ENCODE results near the gene VARS2.
"Not testable (repeated sequence)": the region's sequence is repeated elsewhere in the genome, so short reads cannot be mapped to it uniquely, and the experiment has no call there.

The VARS2 gene

DNA sequence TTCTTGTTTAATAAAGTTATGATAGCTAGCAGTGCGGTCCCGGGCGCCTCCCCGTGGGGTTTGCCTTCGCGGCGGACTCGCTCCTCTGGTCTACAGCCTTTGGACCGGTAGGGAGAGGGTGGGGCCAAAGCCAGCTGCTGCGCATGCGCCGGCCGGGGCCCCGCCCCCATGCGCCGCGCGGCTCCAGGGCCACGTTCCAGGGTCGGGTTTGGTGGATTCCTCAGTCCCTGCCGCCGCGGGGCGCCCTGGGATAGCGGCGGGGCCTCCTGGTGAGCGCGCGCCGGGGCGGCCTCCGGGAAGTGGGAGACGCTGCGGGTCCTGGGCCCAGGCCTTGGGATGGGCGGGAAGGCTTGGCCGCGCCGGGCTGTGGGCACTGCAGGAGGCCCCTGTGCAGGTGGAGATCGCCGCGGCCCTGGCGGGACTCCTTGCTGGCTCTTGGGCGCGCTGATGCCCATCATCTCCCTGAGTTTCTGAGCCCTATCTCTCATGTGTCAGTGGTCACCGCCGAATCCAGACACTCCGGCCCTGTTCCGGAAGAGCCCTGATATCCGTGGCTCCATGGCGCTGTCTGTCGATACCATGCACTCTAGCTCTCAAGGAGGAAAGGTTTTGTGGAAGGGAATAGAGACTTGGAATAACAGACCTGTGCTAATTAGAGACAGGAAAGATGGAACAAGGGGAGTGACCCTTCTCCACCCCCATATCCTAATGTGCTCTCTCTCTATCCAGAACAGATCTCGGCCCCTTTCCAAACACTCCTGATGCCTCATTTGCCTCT is at the start of gene VARS2:
TSS of gene VARS2 (plus strand) at position 163 of the 778 bp plus-strand sequence. CDS start at position 762, 599 bp downstream.
- DNase-seq: peak; percentile 64

DNA sequence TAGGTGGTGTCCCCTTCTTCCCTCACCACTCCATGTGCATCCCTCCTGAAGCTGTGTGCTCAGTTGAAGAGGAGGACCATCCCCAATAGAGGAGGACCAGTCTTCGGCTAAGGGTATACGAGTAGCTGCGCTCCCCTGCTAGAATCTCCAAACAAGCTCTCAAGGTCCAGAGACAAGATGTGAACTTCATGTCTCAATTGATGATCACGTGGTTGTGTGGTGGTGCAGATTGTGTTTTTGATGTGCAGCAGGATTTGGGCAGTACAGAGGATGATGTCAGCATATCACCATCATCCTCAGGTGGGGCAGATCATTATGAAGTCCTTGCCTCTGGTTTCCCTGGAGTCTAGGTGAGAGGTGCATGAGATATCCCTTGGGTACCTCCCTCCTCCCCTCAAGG is 49.7 kb upstream of the VARS2 start:
- no peak for DNase-seq

DNA sequence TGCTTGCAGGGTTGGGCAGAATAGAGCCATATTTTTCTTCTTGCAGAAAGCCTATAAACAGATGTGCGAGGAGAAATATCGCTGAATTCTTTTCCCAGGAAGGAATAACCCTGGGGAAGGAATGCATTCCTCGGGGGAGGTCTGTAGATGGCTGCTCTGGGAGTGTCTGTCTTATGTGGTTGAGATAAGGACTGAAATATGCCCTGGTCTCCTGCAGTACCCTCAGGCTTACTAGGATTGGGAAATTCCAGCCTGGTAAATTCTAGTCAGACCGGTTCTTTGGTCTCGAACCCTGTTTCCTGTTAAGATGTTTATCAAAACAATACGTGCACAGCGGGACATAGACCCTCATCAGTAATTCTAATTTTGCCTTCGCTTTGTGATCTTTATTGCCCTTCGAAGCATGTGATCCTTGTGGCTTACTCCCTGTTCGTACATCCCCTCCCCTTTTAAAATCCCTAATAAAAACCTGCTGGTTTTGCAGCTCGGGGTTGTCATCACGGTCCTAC is 44.7 kb upstream of the VARS2 start:
- DNase-seq: not testable (repeated sequence)

DNA sequence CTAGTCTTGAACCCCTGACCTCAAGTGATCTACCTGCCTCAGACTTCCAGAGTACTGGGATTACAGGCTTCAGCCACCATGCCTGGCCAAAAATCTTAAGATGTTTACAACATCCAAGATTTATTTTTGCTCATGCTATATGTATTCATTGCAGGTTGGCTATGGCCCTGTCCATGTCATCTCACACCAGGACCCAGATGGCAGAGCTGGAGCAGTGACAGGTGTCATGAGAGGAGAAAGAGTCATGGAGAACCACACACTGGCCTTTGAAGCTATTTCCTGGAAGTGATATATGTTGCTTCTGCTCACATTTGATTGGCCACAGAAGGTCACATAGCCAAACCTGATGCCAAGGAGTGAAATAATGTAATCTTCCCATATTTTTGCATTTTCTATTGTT is 43.5 kb upstream of the VARS2 start:
- no peak for DNase-seq

DNA sequence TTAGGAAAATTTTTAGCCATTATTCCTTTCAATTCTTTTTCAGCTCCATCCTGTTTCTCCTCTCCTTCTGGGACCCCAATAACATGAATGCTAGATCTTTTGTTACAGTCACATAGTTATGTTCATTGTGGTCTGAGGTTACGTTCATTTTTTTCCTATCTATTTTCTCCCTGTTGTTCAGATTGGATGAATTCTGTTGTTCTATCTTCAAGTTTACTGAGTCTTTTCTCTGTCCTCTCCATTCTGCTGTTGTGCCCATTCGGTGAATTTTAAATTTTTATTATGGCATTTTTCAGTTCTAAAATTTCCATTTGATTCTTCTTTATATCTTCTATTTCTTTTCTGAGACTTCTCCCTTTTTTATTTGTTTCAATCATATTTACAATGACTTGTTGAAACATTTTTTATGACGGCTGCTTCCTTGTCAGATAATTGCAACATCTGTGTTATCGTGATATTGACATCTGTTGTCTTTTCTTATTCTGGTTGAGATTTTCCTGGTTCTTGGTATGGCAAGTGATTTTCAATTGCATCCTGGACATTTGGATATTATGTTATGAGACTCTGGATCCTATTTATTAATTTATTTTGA is 42.4 kb upstream of the VARS2 start:
- DNase-seq: no peak

DNA sequence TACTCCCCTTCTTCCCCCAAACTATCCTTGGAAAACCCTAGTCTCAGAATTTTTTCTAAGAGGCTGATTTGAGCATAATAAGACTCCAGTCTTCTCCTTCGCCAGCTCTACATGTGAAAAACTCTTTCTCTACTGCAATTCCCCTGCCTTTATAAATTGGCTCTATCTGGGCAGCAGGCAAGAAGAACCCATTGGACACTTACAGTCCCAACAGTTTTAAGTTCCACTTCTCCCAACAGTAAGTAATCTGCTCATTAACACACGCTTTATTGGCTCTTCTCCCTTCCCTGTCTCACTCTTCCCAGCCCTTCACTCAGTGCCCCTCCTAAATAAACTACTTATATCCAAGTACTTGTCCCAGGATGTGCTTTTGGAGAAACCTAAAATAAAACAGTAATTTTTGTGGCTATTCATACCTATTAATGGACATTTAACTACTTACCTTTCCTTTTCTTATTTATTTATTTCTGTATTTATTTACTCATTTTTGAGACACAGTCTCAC is 40.8 kb upstream of the VARS2 start:
- no peak for DNase-seq

DNA sequence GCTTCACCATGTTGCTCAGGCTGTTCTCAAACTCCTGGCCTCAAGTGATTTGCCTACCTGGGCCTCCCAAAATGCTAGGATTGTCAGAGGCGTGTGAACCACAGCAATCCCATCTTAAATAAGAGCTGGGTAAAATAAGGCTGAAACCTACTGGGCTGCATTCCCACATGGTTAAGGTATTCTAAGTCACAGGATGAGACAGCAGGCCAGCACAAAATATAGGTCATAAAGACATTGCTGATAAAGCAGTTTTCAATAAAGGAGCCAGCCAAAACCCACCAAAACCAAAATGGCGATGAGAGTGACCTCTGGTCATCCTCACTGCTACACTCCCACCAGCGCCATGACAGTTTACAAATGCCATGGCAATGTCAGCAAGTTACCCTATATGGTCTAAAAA is 40.2 kb upstream of the VARS2 start:
- DNase-seq: not testable (repeated sequence)

DNA sequence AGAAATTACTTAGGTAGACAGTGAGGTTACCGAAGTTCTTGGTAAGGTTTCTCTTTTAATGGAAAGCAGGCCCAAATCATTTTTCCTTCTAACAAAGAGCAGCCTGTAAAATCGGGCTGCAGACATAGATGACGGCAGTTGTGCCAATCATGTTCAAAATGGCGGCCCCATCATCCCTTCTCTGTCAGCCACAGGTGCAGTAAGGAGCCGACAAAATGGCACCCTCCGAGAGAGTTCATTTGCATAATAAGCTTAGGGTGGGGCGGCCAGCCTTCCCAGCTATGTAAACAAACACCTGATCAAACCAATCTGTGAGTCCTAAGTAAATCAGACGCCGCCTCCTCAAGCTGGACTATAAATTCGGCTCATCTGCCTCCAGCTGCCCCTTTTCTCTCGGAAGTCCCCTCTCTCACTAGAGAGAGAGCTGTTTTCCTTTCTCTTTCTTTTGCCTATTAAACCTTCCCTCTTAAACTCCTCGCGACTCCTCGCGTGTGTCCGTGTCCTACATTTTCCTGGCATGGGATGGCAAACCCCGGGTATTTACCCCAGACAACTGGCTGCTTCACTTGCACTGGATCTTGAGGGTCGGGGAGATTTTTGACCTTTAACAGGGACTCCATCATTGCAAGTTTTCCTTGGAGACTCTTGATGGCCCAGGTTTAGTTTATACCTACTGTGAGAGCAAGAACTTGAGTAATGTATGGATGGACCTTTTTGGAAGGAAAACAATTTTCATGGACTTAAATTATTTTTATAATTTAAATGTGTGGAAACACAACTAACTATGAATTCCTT is 38.6 kb upstream of the VARS2 start:
- peak; percentile 82 for DNase-seq

DNA sequence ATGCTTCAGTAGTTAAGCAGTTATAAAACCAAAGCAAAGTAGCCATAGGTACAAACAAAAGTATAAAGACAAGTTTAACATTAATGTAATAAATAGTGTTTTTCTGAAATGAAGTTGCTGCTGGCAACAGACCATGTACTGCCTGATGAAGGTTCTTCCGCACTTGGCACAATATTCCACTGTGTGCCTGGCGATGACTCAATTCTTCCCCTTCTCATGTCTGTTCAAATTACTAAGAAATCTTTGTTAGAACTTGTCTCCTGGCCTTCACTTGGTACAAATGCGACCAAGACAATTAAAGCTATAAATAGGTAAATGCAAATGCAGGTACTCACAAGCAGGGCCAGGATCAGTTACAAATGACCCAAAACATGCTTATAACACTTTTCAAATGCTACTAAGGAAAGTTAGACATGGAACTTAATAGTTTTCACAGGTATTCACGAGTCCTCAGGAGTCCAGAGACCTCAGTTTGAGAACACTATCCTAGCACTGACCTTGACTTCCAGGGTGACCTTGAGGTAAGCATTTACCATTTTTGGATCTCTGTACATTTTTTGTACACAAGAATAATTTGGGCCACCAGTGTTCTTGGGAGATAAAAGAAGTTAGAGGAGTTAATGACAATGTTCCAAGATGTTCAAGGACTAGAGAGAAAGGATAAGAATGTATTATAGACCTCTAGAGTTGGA is 37.9 kb upstream of the VARS2 start:
- peak; percentile 16 for DNase-seq

DNA sequence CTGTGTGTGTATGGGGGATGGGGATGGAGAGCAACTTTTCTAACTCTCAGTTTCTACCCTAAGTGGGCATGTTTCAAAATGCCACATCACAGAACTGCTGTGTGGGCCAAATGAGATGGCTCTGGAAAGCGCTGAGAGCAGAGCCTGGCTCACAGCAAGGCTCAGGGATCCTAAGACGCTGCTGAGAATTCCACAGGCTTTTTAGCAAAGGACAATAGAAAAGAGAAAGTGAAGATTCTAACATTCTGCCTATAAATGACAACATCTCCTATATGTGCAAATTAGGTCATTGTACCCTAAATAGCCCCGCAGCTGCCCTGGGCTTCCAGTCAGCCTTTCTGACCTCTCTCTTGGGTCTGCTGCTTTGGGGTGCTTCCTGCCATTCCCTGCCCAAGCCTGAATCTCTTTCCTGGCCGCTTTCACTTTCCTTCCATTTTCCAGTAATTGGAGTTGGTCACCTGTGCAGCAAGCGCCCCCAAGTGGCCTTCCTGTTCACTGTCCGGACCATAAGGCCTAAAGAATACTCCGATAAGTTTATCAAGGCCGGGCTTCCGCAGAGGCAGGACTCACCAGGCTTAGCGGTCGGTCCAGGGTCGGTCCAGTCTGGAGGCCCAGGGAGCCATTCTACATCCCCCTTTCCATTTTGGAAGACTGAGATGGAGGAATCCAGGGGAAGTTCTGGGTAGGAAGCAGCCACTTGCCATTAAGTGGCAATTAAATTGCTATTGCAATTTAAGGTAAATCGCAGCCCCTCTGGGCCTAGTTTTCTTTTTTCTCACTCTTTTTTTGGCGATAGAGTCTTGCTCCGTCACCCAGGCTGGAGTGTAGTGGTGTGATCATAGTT is 36.4 kb upstream of the VARS2 start:
- peak; percentile 72 for DNase-seq

DNA sequence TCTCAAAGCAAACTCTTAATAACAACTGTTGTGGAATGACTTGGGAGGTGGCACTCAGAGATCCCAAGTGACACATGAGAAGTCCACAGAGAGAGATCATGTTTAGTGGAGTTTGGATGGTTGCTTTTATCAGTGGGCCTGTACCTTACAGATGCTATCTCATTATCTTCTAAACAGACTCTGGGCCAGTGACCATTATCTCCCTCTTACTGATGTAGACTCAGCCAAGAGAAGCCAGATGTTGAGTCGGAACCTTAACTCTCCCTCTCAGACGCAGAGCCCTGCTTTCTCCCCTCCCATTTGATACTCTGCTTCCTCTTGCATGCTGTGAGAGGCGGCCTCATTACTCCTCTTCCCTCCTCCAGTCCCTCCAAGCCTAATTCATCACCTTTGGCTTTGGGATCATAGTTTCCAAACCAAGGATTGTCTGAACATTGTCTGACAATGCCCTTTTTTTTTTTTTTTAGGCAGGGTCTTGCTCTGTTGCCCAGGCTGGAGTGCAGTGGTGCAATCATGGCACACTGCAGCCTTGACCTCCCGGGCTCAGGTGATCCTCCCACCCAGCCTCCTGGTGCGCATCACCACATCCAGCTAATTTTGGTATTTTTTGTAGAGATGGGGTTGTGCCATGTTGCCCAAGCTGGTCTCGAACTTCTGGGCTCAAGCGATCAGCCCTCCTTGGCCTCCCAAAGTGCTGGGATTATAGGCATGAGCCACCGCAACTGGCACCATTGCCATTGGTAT is 34.2 kb upstream of the VARS2 start:
- DNase-seq: no peak

DNA sequence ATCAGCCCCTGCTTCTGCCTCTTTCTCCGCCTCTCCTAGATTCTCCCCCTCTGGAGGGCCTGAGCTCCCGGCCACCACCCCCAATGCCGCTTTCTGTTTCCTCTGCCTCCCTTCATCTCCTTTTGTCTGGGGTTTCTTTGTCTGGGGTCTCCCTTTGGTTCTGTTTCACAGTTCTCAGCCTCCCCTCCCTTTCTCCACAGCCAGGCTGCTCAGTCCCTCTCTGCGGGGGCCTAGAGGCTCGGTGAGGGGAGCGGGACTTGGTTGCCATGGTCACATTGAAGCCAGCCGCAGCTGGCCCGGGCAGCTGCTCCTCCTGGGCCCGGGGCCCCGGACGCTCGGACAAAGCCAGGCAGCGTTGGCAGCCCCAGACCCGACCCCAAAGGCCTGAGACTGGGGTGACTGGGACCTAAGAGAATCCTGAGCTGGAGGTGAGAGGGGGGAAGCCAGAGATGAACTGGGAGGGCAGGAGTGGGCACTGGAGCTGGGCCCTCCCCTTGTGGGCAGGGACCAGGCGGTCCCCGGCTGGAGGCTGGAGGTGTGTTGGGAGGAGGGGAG is 33.3 kb upstream of the VARS2 start:
- peak; percentile 16 for DNase-seq

DNA sequence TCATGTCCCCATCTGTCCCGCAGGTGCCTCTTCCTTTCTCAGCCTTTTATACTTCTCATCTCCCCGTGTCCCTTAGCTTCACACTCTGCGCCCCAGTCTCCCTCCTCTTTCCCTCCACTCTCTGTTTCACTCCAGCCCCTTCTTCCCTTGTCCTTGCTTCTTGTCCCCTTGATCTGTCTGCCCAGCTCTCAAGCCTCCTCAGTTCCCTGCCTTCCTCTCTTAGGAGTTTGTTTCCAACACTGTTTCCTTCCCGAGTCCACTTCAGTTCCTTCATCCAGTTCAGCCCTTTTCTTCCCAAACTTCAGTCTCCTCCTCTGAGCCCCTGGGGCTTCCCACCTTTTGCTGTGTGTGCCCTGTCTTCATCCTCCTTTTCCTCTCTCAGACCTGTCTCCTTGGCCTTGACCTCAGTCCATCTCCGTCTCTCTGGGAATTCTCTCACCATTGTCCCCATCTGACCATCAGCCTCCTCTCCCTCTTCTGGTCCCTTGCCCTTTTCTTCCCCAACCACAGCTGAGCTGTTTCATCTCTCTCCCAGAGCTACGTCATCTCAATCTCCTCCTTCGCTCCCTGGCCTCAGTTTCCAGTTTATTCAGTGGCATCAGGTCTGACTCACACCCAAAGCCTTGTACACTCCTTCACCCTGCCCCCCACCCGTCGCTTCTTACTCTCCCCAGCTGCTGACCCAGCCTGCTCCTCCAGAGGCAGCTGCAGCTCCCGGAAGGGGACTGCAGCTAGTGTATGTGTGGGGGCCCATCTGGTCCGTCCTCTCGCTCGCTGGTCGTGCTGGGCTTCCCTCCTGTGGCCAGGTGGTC is 32.4 kb upstream of the VARS2 start:
- DNase-seq: peak; percentile 76

DNA sequence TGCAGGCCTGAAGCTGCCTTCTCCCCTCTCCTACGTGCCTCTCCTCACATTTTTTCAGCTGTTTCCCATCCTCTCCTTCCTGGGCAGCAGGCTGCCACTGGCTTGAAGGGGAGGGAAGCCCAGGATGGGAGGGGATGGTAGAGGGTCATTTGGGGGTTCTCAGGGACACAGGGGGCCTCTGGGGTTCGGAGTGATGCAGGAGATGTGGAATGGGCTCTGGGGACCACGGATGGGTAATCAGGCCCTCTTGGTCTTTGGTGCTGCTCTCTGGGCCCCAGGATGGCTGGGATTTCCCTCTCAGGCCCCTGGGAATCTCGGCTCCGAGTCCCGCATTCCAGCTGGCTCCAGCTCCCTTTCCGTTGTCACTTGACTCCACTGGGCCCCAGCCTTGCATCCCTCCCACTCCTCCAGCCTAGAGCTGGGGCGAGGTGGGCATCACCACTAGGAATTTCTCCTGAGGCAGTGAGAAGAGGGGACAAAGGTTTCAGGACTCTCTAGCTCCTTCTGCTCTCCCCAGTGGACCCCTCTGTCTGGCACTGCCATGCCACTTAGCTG is 31.8 kb upstream of the VARS2 start:
- no peak for DNase-seq

DNA sequence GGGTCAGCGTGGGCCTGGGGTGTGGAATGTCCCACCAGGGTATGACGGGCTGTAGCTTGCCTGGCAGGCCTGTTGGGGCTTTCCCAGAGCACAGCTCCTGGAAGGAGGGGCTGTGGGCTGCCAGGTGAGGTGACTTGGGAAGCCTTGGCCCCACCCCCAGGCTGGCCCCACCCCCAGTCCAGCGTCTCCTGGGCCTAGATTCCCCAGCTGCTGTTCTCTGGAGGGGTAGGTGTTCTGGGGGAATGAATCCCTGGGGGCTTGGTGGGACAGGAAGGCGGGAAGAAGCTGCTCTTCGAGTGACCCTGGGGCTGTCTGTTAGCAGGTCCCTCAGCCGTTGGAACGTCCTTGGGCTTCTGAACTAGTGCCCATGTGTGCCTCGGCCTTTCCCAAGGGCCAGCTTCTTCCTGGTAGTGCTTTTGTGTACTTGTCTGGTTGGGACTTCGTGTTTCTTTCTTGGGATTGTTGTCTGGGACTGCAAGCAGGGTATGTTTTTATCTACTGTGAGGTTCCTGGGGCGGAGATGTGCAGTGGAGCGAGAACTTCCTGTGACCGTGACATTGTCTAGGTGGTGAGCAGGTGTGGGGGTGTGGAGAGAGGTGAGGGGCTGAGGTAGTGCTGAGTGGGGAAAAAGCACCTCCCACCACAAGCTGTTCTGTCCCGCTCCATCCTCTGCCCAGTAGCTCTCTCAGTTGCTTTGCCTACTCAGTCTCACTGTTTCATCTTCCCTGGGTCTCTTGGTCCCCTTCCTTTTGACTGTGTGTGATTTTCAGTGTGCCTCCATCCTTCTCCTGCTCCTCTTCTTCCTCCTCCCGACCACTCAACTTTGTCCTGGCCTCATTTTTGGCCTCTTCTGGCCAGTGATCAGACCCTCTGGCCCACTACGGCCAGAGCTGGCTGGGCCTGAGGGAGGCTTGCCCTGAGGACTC is 31.0 kb upstream of the VARS2 start:
- no peak for DNase-seq

DNA sequence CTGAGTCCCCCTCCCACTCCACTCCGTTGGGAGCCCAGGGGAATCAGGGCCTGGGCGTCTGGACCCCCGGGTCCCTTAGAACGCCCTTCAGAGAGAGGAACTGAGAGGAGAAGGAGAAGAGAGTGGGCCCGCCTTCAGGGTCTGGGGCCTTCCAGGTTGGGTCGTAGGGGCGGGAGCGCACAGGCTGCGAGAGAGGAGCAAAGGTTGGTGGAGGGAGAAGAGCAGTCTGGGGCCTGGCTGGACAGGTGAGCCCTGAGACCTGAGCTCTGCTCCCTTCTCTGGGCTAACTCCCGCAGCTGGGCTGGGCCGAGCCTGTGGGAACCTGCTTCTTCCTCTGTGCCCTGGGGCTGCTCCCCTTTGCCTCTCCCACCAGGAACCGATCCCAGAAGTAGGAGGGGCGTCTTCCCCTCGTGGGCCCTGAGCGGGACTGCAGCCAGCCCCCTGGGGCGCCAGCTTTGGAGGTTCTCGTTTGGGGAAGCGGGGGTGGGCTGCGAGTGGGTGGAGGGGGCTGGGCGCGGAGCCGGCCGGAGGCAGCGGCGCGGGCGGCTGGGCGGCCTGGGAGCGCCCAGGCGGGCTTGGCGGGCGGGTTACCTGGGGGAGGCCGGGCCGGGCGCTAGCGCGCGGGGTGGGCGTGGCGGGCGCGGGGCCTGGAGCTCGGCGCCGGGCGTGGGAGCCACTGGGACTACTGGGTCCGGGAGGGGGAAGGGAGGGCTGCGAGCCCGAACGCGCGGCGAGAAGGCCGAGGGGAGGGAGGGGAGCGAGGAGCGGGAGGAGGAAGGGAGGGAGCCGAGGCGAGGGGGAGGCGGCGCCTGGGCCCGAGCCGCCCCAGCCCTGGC is 30.1 kb upstream of the VARS2 start, which contains the start of gene DDR1:
TSS of gene DDR1 (plus strand) at position 835 of the 836 bp plus-strand sequence. CDS start 4,211 bp downstream, outside the sequence.
- peak; percentile 23 for DNase-seq
